ENCODE results near the gene YTHDC2. TPM values are rescaled to one million over a fixed set of nuclear protein-coding genes. Genes with fewer than 3 reads are reported as not detected.

The YTHDC2 gene
- total RNA-seq (10 to 100 TPM; 21.9 to 78.0 (median 28.8) TPM), polyA plus RNA-seq (1 to 10 TPM; 3.8 to 7.1 (median 4.9) TPM)
- long read RNA-seq, donor 1 = 0 reads
- long read RNA-seq, donor 2 = 0 reads
- long read RNA-seq, donor 3 = 0 reads
- long read RNA-seq, donor 4 = 0 reads
- long read RNA-seq, donor 5 = 0 reads
- long read RNA-seq, donor 6, partial matches to known transcripts = 19 of 19 reads
- long read RNA-seq, donor 6, other reads (novel, unspliced or antisense) = 0 of 19 reads
- long read RNA-seq, donor 7 = 0 reads
- long read RNA-seq, donor 8 = 0 reads
- long read RNA-seq, donor 9 = 0 reads
- long read RNA-seq, donor 10 = 0 reads

DNA sequence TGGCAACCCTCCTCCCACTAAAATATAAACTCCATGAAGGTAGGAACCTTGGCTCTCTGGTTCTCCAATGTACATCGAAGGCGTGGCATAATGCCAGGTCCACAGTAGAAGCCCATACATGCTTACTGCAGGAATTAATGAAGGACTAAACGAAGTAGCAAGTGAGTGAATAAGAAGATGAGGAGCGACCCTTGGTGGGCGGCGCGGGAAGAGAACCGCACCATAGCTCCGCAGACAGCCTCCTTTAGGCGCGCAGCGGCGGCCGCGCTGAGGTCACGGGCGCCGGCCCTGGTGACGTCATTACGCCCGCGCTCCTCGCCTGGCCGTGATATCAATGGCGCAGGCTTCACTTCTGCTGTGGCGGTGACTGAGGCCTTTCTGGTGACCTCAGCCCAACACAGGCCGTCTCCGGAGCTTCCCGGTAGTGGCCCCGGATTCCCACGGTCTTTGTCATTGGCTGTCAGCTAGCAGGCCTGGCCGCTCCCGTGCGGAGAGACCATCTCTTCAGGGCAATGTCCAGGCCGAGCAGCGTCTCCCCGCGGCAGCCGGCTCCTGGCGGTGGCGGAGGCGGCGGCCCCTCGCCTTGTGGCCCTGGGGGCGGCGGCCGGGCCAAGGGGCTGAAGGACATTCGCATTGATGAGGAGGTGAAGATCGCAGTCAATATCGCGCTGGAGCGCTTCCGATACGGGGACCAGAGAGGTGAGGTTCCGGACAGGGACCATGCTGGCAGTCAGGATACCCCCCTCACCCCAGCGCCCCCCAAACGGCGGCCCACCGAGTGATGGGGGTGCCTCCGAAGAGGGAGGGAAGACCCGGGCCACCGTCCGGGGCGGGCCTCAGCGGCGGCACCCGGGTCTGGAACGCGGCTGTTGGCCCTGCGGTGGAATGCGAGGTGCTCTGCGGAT, at the start of gene YTHDC2:
Gene YTHDC2, plus strand, starts transcription at position 311 of the 905 bp plus-strand sequence. Its CDS starts 202 bp downstream, at position 513.
- peak; percentile 86 to 97 for DNase-seq
- H3K4me3 ChIP-seq = peak within 1 kb of the TSS; percentile 65 to 87 (median 84)
- peaks cover 0 to 16% (median 7%) of the 10 kb centered on the region in 4 donors for H3K36me3 ChIP-seq
- no peaks in the 10 kb centered on the region for H3K9me3 ChIP-seq
- intact Hi-C loops (cut with DNase I; ENCODE audit: low total_unique reads) = no loop called here
- peaks cover 0 to 47% (median 27%) of the 10 kb centered on the region in 4 donors for H3K4me1 ChIP-seq
- WGBS, 5 donors = 1 to 2% (median 1%) methylated on average over 32 to 72 of the region's 72 CpGs
- peak within 1 kb of the TSS; percentile 87 to 96 (median 93) for H3K27ac ChIP-seq
- peaks cover 0 to 10% (median 0%) of the 10 kb centered on the region in 3 donors for H3K27me3 ChIP-seq
- TF ChIP-seq POLR2AphosphoS5 (IDR thresholded peaks at IDR 0.05) = peak; percentile 64 to 86 (median 82)
- TF ChIP-seq POLR2A (IDR thresholded peaks at IDR 0.05) = no peak
- TF ChIP-seq CTCF (IDR thresholded peaks at IDR 0.05) = no peak

- no peak overlapping the region for H3K27ac ChIP-seq
- no peaks in the 10 kb centered on the region for H3K36me3 ChIP-seq
- no peaks in the 10 kb centered on the region for H3K4me1 ChIP-seq
- no peaks in the 10 kb centered on the region for H3K27me3 ChIP-seq
- intact Hi-C loops (cut with DNase I; ENCODE audit: low total_unique reads) = no loop called here
- TF ChIP-seq CTCF (IDR thresholded peaks at IDR 0.05) (no peak), EP300 (IDR thresholded peaks at IDR 0.05) (no peak), POLR2A (IDR thresholded peaks at IDR 0.05) (no peak), POLR2AphosphoS5 (IDR thresholded peaks at IDR 0.05) (no peak)
- H3K4me3 ChIP-seq = no peak overlapping the region
- peaks cover 0 to 4% (median 0%) of the 10 kb centered on the region in 4 donors for H3K9me3 ChIP-seq
- no peak for DNase-seq
- WGBS, 5 donors = 29 to 42% (median 39%) methylated on average over 5 of the region's 5 CpGs
Measured at GRCh38 chr5:113474100-113474728, 39.3 kb upstream of the YTHDC2 start.

DNA sequence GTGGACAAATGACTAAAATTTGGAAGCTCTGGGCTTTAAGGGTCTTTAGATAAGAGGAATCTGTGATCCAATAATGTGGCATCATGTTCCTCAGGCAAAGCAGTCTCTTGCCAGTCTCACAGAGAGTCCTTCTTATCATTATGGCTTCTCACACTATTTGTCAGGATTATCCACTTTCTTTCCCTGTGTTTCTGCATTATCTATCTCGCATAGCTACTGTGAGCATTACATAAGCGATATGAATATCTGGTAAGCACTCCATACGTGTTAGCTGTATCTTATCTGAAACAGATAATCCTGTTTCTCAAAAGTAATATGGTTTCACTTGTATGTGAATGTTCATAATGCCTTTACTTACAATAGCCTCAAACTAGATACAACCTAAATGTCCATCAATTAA, 34.8 kb upstream of the YTHDC2 start:
- Histone ChIP-seq H3K36me3 (no peaks in the 10 kb centered on the region), H3K27ac (no peak overlapping the region), H3K4me1 (no peaks in the 10 kb centered on the region), H3K27me3 (no peaks in the 10 kb centered on the region), H3K9me3 (no peaks in the 10 kb centered on the region), H3K4me3 (no peak overlapping the region)
- WGBS, 5 donors = 36 to 58% (median 42%) methylated on average over 3 of the region's 3 CpGs
- DNase-seq = no peak
- intact Hi-C loops (cut with DNase I; ENCODE audit: low total_unique reads) = no loop called here
- TF ChIP-seq CTCF (IDR thresholded peaks at IDR 0.05) = no peak
- no peak for TF ChIP-seq EP300 (IDR thresholded peaks at IDR 0.05)
- no peak for TF ChIP-seq POLR2AphosphoS5 (IDR thresholded peaks at IDR 0.05)
- no peak for TF ChIP-seq POLR2A (IDR thresholded peaks at IDR 0.05)

DNA sequence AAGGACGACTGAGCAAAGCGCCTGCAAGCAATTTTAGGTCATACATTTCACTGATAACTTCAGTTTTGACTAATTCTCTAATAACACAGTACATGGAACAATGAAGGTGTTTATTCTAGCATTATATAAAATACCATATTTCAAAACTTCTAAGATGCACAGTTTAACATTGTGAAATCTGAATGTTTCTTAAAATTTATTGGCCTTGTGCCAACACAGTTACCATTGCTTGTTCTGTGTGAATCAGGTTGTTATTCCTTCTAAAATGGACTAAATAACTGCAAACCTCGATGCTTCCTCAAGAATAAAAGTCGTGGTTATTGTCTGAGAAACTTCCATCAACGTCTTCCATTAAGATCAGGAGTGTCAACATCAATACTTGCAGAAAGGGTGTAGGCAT, 33.3 kb upstream of the YTHDC2 start:
- Histone ChIP-seq H3K4me3 (no peak overlapping the region), H3K36me3 (no peaks in the 10 kb centered on the region), H3K9me3 (no peaks in the 10 kb centered on the region), H3K27me3 (peaks cover 0 to 6% (median 0%) of the 10 kb centered on the region in 3 donors), H3K27ac (no peak overlapping the region), H3K4me1 (no peaks in the 10 kb centered on the region)
- DNase-seq = no peak
- WGBS, 5 donors = 67 to 84% (median 78%) methylated on average over 5 of the region's 5 CpGs
- intact Hi-C loops (cut with DNase I; ENCODE audit: low total_unique reads) = no loop called here
- TF ChIP-seq EP300 (IDR thresholded peaks at IDR 0.05) (no peak), POLR2AphosphoS5 (IDR thresholded peaks at IDR 0.05) (no peak), POLR2A (IDR thresholded peaks at IDR 0.05) (no peak), CTCF (IDR thresholded peaks at IDR 0.05) (no peak)

Data from stomach (tissue), 19 donors.